TTC549 (cell line): Measurements from ENCODE around the gene MMP26.

Source experiments
- FAIRE-seq: peaks from 2 replicates; lab custom pipeline; 2012; peaks lifted over from hg19 to GRCh38; lab: Jason Lieb, UNC

Gene MMP26

DNA sequence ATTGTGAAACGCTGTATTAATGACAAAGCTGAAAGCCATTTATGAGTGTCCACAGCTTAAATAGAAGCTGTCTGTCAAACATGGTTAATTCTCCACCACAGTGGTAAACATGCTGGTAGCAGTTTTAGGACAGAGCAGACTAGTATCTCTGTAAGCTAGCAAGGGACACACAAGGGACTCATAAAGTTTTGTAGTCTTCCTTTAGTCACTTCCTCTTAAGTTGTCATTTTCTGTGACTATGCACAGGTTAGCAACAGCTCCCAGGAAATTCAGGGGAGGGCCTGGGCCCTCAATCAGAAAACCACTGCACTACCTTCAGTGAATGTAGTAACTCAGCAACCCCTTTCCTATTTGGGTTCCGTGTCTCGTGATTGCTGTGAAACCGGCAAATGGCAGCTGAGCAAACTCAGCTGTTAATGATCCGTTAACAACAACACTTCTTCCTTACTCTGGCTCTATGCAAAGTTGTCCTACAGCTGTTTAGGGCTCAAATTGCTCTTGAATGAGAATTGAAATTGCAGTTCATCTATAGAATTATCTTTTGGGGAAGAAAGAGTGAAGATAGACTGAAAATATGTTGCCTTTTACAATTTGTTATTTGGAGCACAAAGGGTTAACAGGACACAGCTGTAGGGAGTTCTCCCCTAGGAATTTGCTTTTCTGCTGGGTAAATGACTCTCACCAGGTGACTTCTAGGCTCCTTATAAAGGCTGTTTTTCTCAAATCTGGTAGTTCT is at the start of gene MMP26:
MMP26 (plus strand) TSS at position 731 of the 736 bp plus-strand sequence.
- FAIRE-seq, result no peak

DNA sequence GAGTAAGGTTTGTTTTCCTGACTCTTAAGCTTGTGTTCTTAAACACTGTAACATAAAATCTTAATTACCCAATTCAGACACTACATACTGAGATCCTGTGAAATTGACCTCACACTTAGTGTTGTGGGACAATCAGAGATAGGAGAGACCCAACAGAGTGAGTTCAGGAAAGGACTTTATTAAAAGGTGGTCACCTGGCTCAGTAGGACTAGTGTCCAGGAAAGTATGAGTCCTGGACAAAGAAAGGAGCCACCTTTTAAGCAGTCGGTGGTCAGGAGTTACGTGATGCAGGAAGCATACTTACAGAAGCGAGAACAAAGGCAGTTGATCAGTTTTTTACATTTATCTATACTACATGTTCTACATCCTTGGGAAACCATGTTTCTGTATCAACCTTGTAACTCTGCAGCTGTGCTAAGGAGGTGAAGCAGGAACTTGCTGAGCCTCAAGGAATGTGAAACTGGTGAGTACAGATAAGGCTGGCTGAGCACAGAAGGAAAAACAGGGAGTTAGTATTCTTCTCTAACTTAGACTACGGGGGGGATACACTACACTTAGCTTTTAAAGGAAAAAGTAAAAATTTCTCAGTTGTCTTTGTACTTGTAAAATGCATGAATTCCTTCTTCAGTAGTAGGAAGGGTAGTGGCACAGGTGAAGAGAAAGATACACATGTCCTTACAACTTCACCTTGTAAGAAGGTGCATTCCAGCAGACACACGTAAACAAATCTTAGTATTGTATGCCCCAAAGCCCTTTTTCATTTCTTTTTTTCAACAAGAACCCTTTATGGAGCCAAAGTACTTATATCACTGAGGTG is 45.7 kb upstream of the MMP26 start:
- no peak for FAIRE-seq

DNA sequence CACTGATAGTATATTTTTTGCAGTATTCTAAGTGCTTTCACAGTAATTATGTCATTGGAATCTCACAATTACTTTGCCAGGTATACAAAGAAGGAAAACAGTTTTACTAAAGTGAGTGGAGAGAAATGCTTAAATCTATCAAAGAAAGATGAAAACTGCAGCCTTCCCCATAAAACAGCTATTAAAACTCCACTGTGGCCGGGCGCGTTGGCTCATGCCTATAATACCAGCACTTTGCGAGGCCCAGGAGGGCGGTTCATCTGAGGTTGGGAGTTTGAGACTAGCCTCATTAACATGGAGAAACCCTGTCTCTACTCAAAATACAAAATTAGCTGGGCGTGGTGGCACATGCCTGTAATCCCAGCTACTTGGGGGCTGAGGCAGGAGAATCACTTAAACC is 41.7 kb upstream of the MMP26 start:
- FAIRE-seq, result no peak

DNA sequence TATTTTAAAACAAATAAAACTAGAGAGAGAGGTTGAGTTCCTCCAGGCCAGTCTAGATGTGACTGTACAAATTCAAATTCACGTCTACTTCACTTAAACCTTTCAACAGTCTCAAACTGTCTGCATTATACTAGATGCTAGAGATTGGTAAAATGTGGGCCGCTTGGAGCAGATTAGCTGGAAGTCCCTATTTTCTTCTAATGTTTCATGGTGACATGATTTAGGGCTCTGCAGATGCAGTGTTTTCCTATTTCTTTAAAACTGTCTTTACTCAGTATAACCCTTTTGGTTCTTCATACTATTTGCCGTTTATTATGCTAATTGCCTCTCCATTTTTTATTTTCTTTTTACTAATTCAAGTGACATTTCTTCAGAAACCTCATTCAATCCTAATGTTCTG is 40.4 kb upstream of the MMP26 start:
- no peak for FAIRE-seq

DNA sequence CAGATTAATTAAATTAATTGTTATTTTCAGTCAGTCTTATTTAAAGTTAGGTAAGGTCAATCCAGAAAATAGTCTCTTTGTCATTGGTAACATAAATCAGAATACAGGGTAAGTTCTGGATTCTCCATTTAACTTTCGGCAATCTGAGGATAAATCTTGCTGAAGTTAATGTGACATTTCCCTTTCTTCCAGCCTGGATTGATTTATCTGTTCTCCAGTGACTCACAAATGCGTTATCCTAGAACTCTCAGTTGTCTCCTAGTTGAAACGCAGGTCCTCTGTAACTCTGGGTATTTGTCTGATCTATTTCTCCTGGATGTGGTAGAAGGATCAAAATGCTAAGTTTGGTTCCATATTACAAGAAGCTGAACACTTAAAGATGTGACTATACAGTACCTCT is 39.8 kb upstream of the MMP26 start:
- no peak for FAIRE-seq

DNA sequence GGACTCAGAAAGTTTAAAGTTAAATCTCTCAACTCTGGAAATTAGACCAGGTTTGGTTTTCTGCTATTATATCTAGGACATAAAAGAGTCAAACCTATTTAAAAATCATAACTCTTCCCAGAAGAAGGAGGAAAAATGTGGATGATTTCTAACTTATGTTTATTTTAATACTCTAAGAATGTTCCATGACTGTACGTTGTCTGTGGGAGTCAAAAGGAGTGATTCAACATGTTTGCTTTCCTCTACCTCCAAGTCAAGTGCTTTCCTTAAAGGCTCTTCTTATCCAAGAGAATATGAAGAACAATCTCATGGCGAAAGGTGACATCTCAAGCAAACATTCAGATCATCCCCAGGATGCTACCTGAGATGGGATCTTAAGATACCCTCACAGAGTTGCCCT is 39.2 kb upstream of the MMP26 start:
- FAIRE-seq, result no peak

DNA sequence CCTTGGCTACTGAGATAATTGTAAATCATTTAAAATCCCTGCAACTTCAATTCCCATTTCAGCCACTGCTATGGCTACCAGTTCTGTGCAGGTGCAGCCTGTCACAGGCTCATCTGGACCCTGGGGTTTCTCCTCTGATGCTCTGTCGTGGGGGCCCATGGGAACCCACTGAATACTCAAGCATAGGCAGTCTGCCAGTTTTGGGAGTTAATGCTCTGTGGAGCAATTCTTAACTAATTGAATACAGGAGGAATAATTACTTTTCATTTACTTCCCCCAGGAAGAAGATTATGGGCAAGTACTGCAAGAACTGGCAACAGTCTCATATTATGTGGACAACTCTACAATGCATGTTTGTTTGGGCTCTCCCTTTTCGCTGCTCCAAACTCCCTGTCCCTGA is 32.8 kb upstream of the MMP26 start:
- FAIRE-seq, result no peak

DNA sequence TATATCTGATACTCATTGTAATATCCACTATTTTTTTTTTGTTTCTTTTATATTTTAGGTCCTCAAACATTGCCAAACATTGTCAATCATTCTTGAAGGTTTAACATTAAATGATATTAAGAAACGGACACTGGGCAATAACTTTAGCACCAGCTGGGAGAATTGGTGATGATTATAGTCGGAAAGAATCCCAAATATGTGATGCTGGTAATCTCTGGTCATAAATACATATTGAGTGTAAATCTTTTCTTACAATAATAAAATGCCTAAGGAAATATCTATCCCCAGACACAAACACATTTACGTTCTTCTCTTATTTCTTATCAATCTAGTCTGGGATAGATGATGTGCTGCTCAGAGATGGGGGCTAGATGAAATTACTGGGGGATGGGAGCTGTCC is 32.1 kb upstream of the MMP26 start:
- no peak for FAIRE-seq

DNA sequence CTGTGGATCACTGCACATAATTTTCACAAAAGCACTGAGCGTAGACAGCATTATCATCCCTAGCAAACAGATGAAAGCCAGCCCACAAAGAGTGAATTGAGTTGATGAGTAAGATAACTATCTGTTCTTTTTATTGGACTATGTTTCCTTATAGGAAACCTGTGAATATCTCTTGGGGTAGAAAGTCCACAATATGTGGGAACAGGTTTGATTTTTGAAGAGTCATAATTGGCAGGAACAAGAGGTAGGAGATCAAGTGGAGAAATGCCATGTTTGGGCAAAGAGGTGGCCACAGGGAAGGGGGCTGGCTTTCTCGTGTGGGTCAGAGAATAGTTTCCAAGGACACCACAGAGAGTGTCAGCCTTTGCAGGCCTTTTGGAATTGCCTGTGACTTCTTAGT is 30.8 kb upstream of the MMP26 start:
- no peak for FAIRE-seq

DNA sequence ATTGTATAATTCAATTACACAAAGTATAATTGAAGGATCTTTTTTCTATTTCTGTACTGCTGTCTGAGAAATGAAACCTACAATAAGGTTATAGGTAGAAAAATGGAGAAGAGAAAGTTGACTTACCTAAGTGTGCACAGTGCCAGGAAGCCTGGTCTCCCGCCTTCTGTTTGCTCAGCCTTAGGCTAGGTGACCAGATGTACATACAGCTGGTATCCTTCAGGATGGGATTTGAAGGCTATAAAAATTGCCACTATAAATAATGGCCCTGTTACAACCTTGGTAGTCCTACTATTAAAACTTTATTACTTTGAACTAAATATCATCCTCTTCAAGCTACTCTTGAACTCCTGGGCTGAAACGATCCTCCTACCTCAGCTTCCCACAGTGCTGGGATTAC is 26.6 kb upstream of the MMP26 start:
- no peak for FAIRE-seq

DNA sequence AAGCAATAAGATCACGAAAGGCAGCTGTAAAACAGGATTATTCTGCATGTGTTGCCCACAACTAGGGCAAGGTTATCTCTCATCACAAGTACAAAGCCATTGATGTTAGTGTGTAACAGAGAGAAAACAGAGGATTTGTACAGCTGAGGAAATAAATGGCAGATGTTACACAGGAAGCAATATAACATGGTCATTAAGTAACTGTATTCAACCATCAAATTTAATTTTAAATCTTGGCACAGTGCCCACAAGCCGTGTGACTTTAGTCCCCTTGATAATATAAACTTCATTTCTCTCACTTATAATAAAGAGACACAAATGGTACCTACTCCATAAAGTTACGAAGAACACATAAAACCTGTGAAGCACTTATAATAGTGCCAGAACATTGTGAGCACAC is 24.2 kb upstream of the MMP26 start:
- FAIRE-seq, result no peak

DNA sequence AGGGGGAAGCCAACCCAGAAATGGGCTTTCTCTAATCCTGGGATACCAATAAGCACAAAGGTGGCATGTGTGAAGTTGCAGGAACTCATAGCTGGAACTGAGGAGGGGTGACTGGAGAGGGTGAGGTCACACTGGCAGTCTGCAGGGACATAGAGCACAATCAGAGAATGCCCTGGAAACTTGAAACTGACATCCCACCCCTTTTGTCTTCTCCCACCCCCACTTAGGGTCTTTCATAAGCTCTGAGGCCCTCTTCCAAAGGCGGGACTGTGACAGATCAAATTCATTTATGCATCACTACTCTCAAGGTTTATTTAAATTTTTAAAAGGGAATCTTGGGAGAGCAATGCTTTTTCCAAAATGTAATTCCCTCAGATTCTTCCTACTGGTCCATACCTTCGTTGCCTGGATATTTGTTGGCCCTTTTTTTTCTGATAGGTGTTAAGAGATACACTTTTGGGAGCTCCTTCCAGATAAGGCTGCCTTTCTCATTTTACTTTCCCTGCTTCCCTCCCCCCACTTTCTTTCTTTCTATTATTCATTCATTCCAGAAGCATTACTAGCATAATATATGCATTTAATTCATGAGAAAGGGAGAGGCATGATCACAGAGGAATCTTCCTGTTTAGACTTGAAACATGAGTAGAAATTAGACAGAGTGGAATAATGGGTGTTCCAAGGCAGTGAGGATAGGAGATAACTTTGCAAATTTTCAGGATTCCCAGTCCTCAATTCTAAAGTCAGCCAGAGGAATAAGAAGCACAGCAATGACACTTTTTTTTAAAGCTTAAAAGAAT is 21.8 kb upstream of the MMP26 start:
- FAIRE-seq, result no peak

DNA sequence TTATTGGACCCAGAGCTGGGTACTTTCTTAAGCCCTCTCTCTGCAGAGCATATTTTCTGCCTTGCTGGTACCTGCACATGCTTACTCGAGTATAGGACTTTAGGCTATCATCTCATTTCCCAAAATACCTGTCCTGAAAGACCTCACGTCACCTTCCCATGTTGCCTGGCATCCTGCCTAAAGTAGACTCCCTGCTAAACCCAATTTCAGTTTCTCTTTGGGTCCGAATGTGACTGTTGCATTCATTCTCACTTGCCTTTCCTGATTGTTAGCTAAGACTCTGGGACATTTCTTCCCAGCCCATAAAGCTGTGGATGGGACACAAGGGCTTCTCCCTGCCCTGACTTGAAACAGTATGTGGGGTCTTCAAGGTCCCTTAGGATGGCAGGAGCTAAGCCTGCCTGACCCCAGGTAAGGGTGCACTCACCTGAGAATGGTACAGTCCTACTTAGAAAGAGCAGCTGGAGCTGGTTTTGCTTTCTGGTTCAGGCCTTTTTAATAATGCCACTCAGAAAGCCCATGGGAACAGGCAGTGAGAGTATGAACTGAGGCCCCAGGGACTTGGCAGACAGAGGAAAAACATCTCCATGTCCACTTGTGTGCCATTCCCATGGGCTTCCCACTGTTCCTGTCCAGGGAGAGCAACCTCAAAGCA is 19.8 kb upstream of the MMP26 start:
- FAIRE-seq, result no peak

DNA sequence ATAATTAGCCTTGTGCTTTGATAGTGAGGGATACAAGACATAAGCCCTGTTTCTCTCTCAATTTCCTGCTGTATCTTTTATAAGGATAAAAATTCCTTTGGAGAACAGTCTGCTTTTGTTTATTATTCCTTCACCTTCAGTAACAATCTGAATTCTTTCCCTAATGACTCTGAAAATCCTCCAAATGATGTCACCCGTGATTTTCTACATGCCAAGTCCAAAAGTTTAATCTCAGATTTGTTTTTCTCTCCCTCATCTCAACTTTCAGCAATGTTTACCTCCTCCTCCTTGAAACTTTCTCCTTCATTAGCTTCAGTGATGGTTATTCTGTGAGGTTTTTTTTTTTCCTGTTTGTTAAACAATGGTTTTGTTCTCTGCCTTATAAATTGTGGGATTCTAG is 9.1 kb upstream of the MMP26 start:
- FAIRE-seq, result no peak

DNA sequence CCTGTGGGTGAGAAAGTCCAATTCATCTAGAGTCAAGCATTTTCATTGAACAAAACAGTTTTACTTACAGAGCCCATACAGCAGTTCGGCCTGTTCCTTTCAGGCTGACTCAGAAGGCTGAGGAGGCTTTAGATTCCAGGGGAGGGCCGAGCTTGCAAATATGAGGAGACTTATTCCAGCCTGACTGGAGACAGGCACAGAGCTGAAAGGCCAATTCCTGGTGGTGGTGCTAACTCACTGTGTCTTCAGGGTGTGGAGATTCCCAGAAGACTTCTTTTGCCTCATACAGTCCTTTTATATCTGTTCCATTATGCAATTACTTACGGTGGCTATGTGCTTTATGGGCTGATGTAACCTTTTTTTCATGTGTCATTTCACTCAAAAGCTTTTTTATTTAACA is 7.0 kb upstream of the MMP26 start, which contains the start of gene OR51E2:
OR51E2 (minus strand) TSS at position 269 of the 400 bp plus-strand sequence. CDS start 15,142 bp downstream, outside the sequence.
- FAIRE-seq, result no peak

DNA sequence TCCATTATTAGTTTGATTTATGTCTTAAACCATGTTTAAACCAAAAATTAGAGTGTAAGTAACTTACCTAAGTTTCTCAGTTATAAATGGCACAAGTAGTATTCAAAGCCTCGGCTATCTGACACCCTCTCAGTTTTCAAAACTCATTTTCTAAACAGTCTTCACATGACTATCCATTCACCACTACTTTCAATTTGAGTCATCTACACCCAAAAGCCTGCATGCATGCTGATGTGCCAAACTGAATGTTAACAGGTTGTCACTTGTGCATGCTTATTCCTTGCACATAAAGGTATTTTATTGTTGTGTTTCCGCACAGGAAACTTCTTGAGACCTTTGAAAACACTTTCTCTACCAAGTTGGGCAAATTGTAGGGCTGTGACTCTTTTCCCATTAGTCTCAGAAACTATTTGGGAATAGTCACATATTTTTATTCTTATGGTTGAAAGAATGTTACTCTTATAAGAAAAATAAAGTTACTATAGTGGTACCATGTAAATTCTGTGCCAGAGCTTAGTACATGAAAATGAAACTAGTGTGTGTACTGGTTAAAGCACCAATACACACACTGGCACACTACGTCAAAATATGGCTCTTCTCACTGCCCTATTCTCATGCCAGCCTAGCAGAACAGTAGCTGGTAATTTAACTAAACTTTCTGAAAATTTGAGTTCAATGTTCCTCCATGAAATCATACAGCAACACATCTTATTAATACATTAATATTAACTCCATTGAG is 4.7 kb upstream of the MMP26 start:
- no peak for FAIRE-seq

DNA sequence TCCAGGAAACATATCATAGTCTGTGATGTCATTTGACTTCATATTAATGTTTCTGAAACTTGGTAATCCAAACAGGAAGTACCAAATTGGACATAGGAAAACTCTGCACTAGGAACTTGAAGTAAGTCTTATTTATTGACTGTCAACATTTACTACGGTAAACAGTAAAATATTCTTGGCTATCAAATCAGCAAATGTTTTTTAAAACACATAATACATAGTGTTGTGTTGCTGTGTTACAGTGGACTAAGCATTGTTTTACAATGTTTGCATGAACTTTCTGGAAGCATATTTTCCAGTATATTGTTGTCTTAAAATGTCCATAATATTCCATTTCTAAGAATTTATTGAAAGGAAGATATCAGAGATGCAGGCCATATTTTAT is 4.2 kb upstream of the MMP26 start:
- FAIRE-seq, result no peak

DNA sequence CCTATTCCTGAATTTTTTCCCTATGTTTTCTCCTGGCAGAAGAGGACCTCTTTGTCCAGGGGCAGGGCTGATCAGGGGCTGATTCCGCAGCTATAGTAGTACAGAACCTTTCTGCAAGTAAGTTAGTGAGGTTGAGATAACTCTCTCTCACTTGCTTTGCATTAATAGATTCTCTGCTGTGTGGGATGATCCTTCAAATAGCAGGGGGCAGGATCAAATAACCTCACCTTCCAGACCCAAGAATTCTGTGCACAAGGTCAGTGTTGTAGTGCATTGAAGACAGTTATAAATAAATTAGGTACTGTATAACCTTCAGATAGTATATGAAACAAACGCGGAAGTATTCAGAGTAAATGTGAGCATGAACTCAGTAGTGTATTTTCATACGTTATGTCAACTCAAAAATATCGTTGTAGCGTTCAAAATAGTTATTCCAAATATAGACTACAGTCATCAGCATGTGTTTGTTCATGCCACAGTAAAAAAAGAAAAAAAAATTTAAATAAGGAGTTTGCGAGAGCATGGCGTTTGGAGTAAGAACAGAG is 278 bp downstream of the MMP26 start:
- no peak for FAIRE-seq

DNA sequence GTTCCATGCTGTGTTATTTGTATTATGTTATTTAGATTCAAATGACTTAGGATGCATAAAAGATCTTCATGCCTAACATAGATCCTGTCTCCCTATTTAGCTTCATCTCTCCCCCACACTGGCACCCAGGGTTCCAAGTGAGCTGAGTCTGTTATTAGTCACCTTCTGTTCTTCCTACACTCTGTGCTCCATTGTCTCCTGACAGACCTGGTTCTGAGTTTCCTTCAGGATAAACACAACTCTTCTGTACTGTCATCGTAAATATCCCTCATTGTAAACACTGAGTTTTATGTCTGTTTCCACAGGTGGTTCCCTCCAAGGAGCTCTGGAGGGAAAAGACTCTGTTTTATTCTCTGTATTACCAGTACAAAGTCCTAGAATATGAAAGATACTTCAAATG is 8.7 kb downstream of the MMP26 start:
- no peak for FAIRE-seq

DNA sequence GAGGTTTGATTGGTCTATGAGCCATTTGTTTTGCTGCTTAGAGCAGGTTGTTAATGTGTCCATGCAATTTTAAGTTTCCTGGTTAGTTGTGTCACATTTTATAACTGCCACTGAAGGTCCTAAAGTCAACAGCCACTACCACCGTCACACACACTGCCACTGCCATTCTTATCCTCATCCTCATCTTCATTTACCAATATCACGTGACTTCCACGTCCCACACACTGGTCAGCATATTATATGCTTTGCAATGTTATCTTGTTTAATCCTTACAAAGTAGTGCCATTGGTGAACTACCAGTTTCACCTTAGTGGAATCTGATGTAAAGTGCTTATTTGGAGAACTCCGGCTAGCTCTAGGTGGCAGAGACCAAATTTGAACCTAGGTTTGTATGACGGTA is 9.7 kb downstream of the MMP26 start:
- no peak for FAIRE-seq
